ENCODE measurements around the gene FXYD5.
A peak's percentile ranks its signal among the peaks of the same experiment; 100 is the strongest.
"Not testable (repeated sequence)": the region's sequence is repeated elsewhere in the genome, so short reads cannot be mapped to it uniquely, and the experiment has no call there.

Gene FXYD5

GRCh38 chr19:35124098-35125060 lies 30.2 kb upstream of the FXYD5 start:
- no peaks in the 10 kb centered on the region for H3K36me3 ChIP-seq (ENCODE audit: control insufficient read depth, insufficient read depth, low read length)
- H3K4me3 ChIP-seq (ENCODE audit: low read length): peak overlapping the region; percentile 92
- H3K27ac ChIP-seq (ENCODE audit: low read depth, low read length): peak overlapping the region; percentile 95
- H3K4me1 ChIP-seq (ENCODE audit: control insufficient read depth, insufficient read depth, low read length): peaks cover 7% of the 10 kb centered on the region
- H3K27me3 ChIP-seq (ENCODE audit: control insufficient read depth, insufficient read depth, low read length): no peaks in the 10 kb centered on the region
- peak overlapping the region; percentile 78 for H3K9ac ChIP-seq (ENCODE audit: low read length)

- Histone ChIP-seq H3K4me1 (ENCODE audit: control insufficient read depth, insufficient read depth, low read length) (peaks cover 7% of the 10 kb centered on the region), H3K27me3 (ENCODE audit: control insufficient read depth, insufficient read depth, low read length) (no peaks in the 10 kb centered on the region), H3K27ac (ENCODE audit: low read depth, low read length) (no peak overlapping the region), H3K4me3 (ENCODE audit: low read length) (peak overlapping the region; percentile 92), H3K36me3 (ENCODE audit: control insufficient read depth, insufficient read depth, low read length) (no peaks in the 10 kb centered on the region), H3K9ac (ENCODE audit: low read length) (no peak overlapping the region)
Observed at GRCh38 chr19:35125270-35125717, 29.2 kb upstream of the FXYD5 start.

GRCh38 chr19:35125749-35126623 lies 28.5 kb upstream of the FXYD5 start:
- Histone ChIP-seq H3K36me3 (ENCODE audit: control insufficient read depth, insufficient read depth, low read length) (no peaks in the 10 kb centered on the region), H3K27ac (ENCODE audit: low read depth, low read length) (peak overlapping the region; percentile 3), H3K27me3 (ENCODE audit: control insufficient read depth, insufficient read depth, low read length) (no peaks in the 10 kb centered on the region), H3K4me1 (ENCODE audit: control insufficient read depth, insufficient read depth, low read length) (peaks cover 7% of the 10 kb centered on the region), H3K4me3 (ENCODE audit: low read length) (no peak overlapping the region), H3K9ac (ENCODE audit: low read length) (no peak overlapping the region)

- Histone ChIP-seq H3K4me3 (ENCODE audit: low read length) (no peak overlapping the region), H3K9ac (ENCODE audit: low read length) (no peak overlapping the region), H3K36me3 (ENCODE audit: control insufficient read depth, insufficient read depth, low read length) (no peaks in the 10 kb centered on the region), H3K27ac (ENCODE audit: low read depth, low read length) (no peak overlapping the region), H3K4me1 (ENCODE audit: control insufficient read depth, insufficient read depth, low read length) (peaks cover 7% of the 10 kb centered on the region), H3K27me3 (ENCODE audit: control insufficient read depth, insufficient read depth, low read length) (no peaks in the 10 kb centered on the region)
Observed at GRCh38 chr19:35126624-35126959, 27.9 kb upstream of the FXYD5 start.

- H3K27me3 ChIP-seq (ENCODE audit: control insufficient read depth, insufficient read depth, low read length): no peaks in the 10 kb centered on the region
- no peak overlapping the region for H3K4me3 ChIP-seq (ENCODE audit: low read length)
- H3K36me3 ChIP-seq (ENCODE audit: control insufficient read depth, insufficient read depth, low read length): no peaks in the 10 kb centered on the region
- no peak overlapping the region for H3K27ac ChIP-seq (ENCODE audit: low read depth, low read length)
- H3K4me1 ChIP-seq (ENCODE audit: control insufficient read depth, insufficient read depth, low read length): peaks cover 7% of the 10 kb centered on the region
- no peak overlapping the region for H3K9ac ChIP-seq (ENCODE audit: low read length)
Observed at GRCh38 chr19:35127871-35128270, 26.7 kb upstream of the FXYD5 start.

- peak overlapping the region; percentile 3 for H3K9ac ChIP-seq (ENCODE audit: low read length)
- H3K4me1 ChIP-seq (ENCODE audit: control insufficient read depth, insufficient read depth, low read length): peaks cover 7% of the 10 kb centered on the region
- no peaks in the 10 kb centered on the region for H3K36me3 ChIP-seq (ENCODE audit: control insufficient read depth, insufficient read depth, low read length)
- no peaks in the 10 kb centered on the region for H3K27me3 ChIP-seq (ENCODE audit: control insufficient read depth, insufficient read depth, low read length)
- no peak overlapping the region for H3K4me3 ChIP-seq (ENCODE audit: low read length)
- no peak overlapping the region for H3K27ac ChIP-seq (ENCODE audit: low read depth, low read length)
Observed at GRCh38 chr19:35128398-35129057, 26.0 kb upstream of the FXYD5 start.

GRCh38 chr19:35129724-35130274 lies 24.7 kb upstream of the FXYD5 start:
- H3K9ac ChIP-seq (ENCODE audit: low read length); H3K4me1 ChIP-seq (ENCODE audit: control insufficient read depth, insufficient read depth, low read length); H3K27me3 ChIP-seq (ENCODE audit: control insufficient read depth, insufficient read depth, low read length); H3K4me3 ChIP-seq (ENCODE audit: low read length); H3K36me3 ChIP-seq (ENCODE audit: control insufficient read depth, insufficient read depth, low read length); H3K27ac ChIP-seq (ENCODE audit: low read depth, low read length): not testable (repeated sequence)

GRCh38 chr19:35130761-35131720 lies 23.5 kb upstream of the FXYD5 start:
- Histone ChIP-seq H3K4me3 (ENCODE audit: low read length) (no peak overlapping the region), H3K4me1 (ENCODE audit: control insufficient read depth, insufficient read depth, low read length) (no peaks in the 10 kb centered on the region), H3K36me3 (ENCODE audit: control insufficient read depth, insufficient read depth, low read length) (no peaks in the 10 kb centered on the region), H3K9ac (ENCODE audit: low read length) (no peak overlapping the region), H3K27ac (ENCODE audit: low read depth, low read length) (no peak overlapping the region), H3K27me3 (ENCODE audit: control insufficient read depth, insufficient read depth, low read length) (no peaks in the 10 kb centered on the region)

GRCh38 chr19:35132254-35132653 lies 22.3 kb upstream of the FXYD5 start:
- Histone ChIP-seq H3K27me3 (ENCODE audit: control insufficient read depth, insufficient read depth, low read length) (no peaks in the 10 kb centered on the region), H3K27ac (ENCODE audit: low read depth, low read length) (no peak overlapping the region), H3K4me1 (ENCODE audit: control insufficient read depth, insufficient read depth, low read length) (no peaks in the 10 kb centered on the region), H3K9ac (ENCODE audit: low read length) (no peak overlapping the region), H3K36me3 (ENCODE audit: control insufficient read depth, insufficient read depth, low read length) (no peaks in the 10 kb centered on the region), H3K4me3 (ENCODE audit: low read length) (no peak overlapping the region)

- H3K4me3 ChIP-seq (ENCODE audit: low read length): peak overlapping the region; percentile 5
- H3K27ac ChIP-seq (ENCODE audit: low read depth, low read length): peak overlapping the region; percentile 58
- no peaks in the 10 kb centered on the region for H3K36me3 ChIP-seq (ENCODE audit: control insufficient read depth, insufficient read depth, low read length)
- no peaks in the 10 kb centered on the region for H3K4me1 ChIP-seq (ENCODE audit: control insufficient read depth, insufficient read depth, low read length)
- no peaks in the 10 kb centered on the region for H3K27me3 ChIP-seq (ENCODE audit: control insufficient read depth, insufficient read depth, low read length)
- H3K9ac ChIP-seq (ENCODE audit: low read length): no peak overlapping the region
Observed at GRCh38 chr19:35133826-35134225, 20.7 kb upstream of the FXYD5 start.

- Histone ChIP-seq H3K36me3 (ENCODE audit: control insufficient read depth, insufficient read depth, low read length) (no peaks in the 10 kb centered on the region), H3K4me3 (ENCODE audit: low read length) (peak within 1 kb of the TSS; percentile 21), H3K4me1 (ENCODE audit: control insufficient read depth, insufficient read depth, low read length) (no peaks in the 10 kb centered on the region), H3K9ac (ENCODE audit: low read length) (peak within 1 kb of the TSS; percentile 36), H3K27me3 (ENCODE audit: control insufficient read depth, insufficient read depth, low read length) (no peaks in the 10 kb centered on the region), H3K27ac (ENCODE audit: low read depth, low read length) (peak within 1 kb of the TSS; percentile 58)
Observed at GRCh38 chr19:35134601-35135242, 19.8 kb upstream of the FXYD5 start, which contains the start of gene LGI4. Gene LGI4, minus strand, starts transcription at chr19:35135059. Its CDS starts 379 bp downstream, at chr19:35134680.
